Stomach (tissue), 4 donors: ENCODE data around the gene SPINT3.

Source experiments
- EP300 ChIP-seq: sonication (generic); formaldehyde crosslinking; IDR thresholded peaks from one replicate; pipeline ENCODE4 v1.6.1; 2017; ENCODE audit warnings: antibody characterized with exemption
- POLR2A ChIP-seq, 4 donors: fragments of 450-650 bp; IDR thresholded peaks; one replicate each; pipeline ENCODE4 v1.6.1; 2016; ENCODE audit warnings: antibody characterized with exemption in 4 of 4, control low read depth in 2 of 4, mild to moderate bottlenecking in 1 of 4, moderate library complexity in 1 of 4
- POLR2AphosphoS5 ChIP-seq, 3 donors: sonication (generic); formaldehyde crosslinking; IDR thresholded peaks; one replicate each; pipeline ENCODE4 v1.6.1; 2016; ENCODE audit warnings: antibody characterized with exemption in 3 of 3
- TF ChIP-seq, protein P1 (sequence below), 7 experiments: fragments of 450-650 bp in 4 of 7; fragments of 200-600 bp in 3 of 7; sonication (generic) in 3 of 7; IDR thresholded peaks; one replicate each; pipeline ENCODE4 v1.5.1; 2016 to 2019; ENCODE audit warnings: antibody characterized with exemption in 7 of 7, control low read depth in 2 of 7, mild to moderate bottlenecking in 1 of 7

DNA sequence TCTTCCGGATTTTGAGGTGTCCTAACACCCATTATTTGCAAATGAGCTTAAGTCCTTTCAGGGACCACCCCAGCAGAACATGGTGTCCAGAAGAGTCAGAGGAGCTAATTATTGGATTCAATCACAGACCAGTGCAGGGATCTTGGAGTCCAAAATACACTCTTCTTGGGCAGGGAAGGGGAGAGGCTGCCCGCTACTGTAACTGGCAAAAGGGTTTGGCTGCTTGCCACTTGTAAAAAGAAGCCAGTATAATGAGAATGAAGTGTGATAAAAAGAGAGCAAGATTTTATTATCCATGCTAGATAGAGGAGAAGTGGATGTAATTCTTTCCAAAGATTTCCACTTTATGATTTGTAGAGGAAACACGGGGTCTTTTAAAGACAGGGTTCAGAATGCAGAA lies 19.3 kb downstream of the SPINT3 start:
- no peak for TF ChIP-seq POLR2A (IDR thresholded peaks at IDR 0.05)
- TF ChIP-seq, protein P1, sequence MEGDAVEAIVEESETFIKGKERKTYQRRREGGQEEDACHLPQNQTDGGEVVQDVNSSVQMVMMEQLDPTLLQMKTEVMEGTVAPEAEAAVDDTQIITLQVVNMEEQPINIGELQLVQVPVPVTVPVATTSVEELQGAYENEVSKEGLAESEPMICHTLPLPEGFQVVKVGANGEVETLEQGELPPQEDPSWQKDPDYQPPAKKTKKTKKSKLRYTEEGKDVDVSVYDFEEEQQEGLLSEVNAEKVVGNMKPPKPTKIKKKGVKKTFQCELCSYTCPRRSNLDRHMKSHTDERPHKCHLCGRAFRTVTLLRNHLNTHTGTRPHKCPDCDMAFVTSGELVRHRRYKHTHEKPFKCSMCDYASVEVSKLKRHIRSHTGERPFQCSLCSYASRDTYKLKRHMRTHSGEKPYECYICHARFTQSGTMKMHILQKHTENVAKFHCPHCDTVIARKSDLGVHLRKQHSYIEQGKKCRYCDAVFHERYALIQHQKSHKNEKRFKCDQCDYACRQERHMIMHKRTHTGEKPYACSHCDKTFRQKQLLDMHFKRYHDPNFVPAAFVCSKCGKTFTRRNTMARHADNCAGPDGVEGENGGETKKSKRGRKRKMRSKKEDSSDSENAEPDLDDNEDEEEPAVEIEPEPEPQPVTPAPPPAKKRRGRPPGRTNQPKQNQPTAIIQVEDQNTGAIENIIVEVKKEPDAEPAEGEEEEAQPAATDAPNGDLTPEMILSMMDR (IDR thresholded peaks at IDR 0.05), result no peak
- no peak for TF ChIP-seq POLR2AphosphoS5 (IDR thresholded peaks at IDR 0.05)
- TF ChIP-seq EP300, result no peak
